NCI-H1092 treated with DMSO at 0.1 percent for 48 hours (cell line): ENCODE data around the gene DLG1.

ENCODE experiments used
- DNase-seq: peaks from one replicate; lab custom pipeline; 2025; lab: John Stamatoyannopoulos, UW

The DLG1 gene

DNA sequence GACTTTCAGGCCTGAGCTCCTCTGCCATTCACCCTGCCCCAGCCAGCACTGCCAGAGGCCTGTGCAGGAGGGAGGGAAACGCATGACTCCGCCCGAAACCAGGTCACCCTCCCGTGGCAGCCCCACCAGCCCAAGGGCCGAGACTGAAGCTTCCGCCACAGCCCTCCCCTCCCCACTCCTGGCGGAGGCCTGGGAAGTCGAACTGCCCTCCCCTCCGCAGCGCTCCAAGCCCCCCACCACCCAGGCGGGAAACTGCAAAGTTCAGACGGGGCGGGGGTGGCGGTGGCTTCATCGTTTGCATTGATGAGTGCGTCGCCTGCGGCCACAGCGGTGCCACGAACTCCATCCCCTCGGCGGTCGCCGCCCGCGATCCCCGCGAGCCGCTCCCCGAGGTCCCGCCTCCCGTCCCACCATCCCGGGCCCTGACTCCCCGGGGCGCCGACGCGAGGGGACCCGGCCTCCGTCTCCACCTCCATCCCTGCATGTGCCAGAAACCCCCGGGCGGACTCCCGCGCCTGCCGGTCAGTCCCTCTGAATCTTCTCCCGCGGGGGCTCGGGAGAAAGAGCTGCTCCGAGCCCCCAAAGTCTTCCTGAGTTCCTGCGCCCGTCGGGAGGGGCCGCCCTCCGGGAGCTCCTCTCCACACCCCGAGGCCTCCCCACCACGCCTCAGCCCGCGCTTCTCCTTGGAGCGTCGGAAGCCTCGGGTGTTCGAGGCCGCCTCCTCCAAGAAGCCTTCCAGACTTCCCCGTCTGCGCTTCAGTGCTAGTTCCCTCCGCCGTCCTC, 269.5 kb downstream of the DLG1 start:
- DNase-seq, result no peak

GRCh38 chr3:197027896-197028727, 270.3 kb downstream of the DLG1 start:
- no peak for DNase-seq

DNA sequence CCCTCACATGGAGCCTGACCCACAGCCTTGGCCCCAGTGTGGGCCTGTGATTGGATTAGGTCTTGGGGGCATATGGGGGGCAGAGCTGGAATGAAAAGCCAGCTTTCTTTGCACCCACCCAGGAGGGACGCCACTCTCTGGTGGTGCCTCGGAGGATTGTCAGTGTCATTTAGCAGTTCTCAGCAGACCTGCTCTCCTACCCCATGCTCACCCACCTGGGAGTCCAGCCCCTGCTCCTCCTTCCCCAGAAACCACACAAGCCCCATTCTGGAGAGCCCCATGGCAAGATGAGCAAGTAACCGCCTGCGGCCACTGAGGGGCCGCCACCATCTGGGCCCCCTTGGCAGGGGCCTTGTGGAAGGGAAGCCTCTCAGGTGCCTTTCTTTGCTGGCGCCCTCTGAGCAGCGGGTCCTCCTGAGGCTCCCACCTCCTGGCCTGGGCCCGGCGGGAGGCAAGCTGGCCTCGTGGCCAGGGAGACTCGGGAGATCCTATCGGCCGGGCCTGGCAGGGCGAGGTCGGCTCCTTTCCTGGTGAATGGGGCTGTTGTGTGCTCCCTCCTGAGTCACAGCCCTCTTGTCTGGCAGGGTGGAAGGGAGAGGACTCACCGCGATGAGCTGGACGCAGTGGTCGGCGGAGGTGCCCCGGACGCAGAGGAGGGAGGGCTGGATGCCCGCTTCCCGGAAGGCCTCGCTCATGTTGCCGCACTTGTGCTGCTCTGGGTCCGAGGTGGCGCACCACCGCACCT, 271.1 kb downstream of the DLG1 start:
- DNase-seq, result no peak

- DNase-seq, result no peak
These were observed 271.9 kb downstream of the DLG1 start for GRCh38 chr3:197026481-197026866.

- no peak for DNase-seq
These were observed 272.5 kb downstream of the DLG1 start for GRCh38 chr3:197025736-197026480.

- DNase-seq, result no peak
These were observed 273.3 kb downstream of the DLG1 start for GRCh38 chr3:197024881-197025735.

DNA sequence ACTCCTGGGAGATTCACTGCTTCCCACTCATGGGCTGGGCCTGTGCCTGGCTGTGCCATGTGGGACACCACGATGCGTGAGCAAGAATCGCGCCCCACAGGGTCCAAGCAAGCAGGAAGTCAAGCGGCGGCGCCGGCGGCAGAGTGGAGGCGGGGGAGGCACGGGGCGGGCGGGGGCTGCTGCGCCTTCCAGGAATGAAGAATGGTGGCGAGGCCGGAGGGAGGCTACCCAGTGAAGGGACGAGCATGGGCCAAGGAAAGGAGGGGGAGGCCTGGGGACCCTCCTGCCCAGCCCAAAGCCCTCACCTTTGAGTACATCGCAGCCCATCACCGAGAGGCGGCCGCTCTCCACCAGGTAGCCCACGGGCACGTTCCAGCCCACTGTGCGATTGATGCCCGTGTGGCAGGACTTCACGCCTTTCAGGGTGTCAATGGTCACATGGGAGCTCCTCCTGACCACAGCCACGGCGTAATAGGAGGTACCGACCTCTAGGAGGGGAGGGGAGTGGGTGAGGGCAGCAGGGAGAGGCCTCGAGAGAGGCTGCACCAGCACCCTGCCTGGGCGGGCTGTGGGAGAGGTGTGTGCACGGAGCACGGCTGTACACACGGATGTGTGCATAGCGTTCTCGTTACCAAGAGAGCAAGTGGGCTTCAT, 274.3 kb downstream of the DLG1 start:
- no peak for DNase-seq

GRCh38 chr3:197023241-197023997, 275.0 kb downstream of the DLG1 start:
- peak; percentile 87 for DNase-seq

DNA sequence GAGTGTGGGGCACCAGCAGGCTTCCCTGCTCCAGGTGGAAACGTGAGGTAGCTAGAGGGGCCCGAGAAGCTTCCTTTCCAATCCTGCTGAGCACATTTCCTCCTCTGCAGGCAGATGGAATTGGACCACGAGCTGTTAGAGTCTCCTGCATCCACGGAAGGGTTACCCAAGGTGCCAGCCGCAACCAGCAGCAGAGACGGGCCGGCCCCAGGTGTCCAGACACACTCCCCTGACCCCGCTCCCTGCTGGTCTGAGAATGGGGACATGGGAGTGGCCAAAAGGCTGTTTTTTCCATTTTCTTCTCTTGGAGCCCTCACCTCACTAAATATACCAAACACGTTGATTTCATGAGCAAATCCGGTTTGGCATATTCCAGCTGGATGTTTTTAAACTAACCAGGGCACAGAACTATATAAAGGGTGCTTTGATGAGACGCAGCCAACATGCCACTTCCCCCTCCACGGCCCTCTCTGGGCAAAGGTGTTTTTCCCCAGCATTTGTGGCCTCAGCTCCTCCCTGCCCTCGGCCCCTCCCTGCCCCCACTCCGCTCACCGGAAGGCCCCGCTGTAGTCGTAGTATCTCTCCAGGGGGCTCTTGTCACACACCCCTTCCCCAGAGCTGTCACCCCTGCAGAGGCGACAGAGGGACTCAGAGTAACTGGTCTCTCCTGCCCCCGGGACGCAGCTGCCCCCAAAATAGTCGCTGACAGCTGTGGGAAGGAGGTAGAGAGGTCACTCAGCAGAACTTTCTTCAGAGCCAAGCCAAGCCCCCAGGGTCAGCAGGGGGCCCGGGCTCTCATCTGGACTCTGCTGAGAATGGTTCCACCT, 275.8 kb downstream of the DLG1 start:
- peak; percentile 65 for DNase-seq

DNA sequence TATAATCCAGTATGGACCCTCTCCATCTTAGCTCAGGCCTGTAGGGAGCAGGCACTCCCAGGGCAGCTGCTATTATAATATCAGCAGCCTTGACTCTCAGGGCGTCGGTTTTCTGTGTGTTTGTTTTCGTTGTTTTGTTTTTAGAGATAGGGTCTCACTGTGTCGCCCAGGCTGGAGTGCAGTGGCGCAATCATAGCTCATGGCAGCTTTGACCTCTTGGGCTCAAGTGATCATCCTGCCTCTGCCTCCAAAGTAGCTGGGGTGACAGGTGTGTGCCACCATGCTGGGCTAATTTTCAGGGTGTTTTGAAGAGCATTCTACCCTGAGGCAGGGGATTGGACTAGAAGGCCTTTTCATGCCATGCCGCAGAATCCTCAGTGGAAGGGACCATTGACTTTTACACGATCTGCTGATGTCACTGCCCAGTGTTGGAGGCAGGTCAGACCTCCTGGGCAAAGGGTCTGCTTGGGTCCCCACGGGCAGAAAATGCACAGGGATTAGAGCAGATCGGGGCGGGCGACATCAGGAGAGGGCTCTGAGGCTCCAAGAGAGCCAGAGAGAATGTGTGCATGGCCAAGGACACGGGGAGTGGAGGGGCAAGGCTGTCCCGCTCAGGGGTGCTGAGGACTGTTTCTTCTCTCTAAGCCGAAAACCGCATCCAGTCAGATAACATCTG, 276.5 kb downstream of the DLG1 start:
- DNase-seq, result no peak

- DNase-seq, result no peak
These were observed 277.2 kb downstream of the DLG1 start for GRCh38 chr3:197021231-197021630.

DNA sequence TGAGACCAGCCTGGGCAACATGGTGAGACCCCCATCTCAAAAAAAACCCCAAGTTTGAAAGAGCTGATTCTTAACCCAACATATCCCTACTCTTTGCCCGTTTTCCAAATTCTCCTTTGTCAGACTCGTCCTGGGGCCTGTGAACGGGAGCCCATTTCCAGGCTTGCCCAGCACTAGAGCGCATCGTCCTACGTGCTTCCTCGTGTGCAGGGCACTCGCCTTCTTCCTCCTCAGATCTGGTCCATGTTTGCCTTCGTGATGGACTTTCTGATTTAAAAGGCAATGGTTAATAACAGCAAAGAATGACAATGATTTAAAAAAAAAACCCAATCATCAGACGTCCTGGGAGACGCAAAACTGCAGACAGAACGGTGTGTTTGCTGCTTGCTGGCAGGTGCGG, 278.9 kb downstream of the DLG1 start:
- DNase-seq, result no peak

DNA sequence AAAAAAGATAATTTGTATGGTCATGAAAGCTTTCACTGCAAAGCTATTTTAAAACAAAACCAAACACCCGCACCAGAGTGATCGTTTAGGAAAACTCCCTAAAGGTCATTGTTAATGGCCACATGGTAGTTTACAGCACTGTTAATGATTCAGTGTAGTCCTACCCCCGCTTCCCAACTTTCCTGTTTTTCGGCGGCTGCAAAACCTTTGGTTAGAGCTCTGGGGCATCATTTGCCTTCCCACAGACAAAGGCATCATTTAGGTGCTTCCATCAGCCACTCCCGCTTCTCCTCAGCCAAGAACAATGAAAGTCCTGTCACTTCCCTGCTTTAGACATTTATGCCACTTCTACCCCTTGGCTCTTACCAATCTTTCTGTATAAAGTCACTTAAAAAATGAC, 279.4 kb downstream of the DLG1 start:
- no peak for DNase-seq

GRCh38 chr3:197017003-197017402, 281.4 kb downstream of the DLG1 start:
- no peak for DNase-seq

DNA sequence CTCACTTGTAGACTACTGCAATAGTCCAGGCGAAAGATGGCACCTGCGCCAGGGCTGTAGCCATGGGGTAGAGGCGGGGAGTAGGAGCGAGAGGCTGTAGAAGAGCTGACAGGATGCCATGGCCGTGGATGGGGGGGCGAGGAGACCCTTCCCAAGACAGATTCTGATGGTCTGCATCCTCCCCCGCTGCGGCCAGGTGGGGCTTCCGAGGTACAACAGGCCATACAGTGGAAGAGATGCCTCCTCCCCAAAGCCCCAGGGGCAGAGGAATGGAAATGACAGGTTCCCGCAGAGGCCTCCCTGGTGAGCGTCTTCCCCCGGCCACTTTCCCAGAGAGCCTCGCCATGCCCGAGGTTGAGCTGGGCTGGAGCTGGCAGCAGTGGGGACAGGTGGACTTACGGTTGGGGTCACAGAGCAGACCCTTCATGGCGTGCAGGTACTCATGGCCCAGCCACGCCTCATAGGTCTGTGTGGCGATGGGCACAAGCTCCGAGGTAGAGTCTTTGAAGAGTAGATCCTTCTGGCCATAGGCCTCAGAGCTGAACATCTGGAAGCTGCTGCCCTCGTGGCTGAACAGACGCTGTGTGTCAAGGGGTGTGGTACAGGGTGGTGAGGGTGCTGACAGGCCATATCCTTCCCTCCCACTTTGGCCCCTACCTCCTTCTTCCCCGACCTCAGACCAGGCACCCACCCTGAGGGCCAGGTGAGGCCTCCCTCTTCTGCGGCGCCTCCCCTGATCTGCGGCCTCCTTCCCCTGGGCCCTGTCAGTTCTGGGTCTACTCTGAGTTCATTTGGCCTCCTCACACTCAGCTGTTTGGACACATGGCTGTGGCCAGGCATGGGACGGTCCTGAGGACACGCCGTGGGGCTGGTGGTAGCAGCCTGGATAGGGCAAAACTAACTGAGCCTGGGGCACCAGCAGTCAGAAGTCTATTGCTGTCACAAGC, 282.3 kb downstream of the DLG1 start:
- DNase-seq, result no peak

DNA sequence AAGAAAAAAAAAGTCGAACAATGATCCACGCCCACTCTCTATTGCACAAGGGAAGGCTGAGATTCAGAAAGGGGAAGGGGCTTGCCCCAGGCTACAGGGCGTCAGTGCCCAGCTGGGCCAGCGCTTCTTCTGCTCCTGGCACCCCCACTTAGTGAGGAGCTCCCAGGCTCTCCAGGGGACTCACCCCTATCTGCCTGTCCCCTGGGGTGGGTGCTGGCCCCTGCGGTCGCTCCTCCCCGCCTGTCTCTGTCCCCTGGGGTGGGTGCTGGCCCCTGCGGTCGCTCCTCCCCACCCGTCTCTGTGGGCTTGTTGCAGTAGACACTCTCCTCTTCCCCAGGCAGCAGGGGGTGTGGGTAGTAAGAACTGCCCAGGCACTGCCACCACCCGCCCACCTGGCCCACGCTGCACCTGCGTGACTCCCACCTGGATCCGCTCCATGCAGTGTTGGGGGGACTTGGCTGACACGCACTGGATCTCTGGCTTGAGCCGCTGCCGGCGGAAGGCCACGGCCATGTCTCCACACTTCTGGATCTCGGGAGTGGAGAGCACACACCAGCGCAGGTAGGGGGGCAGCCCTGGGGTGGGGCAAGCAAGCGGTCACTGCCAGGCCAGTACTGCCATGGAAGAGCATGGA, 283.4 kb downstream of the DLG1 start:
- DNase-seq, result no peak

GRCh38 chr3:197014024-197014423, 284.4 kb downstream of the DLG1 start:
- no peak for DNase-seq
